Prostate gland (tissue), 2 donors: ENCODE results near the gene ZNF12.
"Not testable (repeated sequence)": the region's sequence is repeated elsewhere in the genome, so short reads cannot be mapped to it uniquely, and the experiment has no call there.

ENCODE experiments used
- CTCF ChIP-seq, 4 experiments: fragments of 200-600 bp in 2 of 4; fragments of 450-650 bp in 2 of 4; sonication (generic) in 2 of 4; IDR thresholded peaks; 1 replicate in 3 of 4; 2 replicates in 1 of 4; pipeline ENCODE4 v1.5.1; 2016 to 2019; ENCODE audit warnings: antibody characterized with exemption in 4 of 4, mild to moderate bottlenecking in 2 of 4, moderate library complexity in 2 of 4
- POLR2A ChIP-seq: fragments of 450-650 bp; IDR thresholded peaks from one replicate; pipeline ENCODE4 v1.6.1; 2016; ENCODE audit warnings: antibody characterized with exemption, mild to moderate bottlenecking
- POLR2AphosphoS5 ChIP-seq: sonication (generic); formaldehyde crosslinking; IDR thresholded peaks from one replicate; pipeline ENCODE4 v1.6.1; 2017; ENCODE audit warnings: antibody characterized with exemption

DNA sequence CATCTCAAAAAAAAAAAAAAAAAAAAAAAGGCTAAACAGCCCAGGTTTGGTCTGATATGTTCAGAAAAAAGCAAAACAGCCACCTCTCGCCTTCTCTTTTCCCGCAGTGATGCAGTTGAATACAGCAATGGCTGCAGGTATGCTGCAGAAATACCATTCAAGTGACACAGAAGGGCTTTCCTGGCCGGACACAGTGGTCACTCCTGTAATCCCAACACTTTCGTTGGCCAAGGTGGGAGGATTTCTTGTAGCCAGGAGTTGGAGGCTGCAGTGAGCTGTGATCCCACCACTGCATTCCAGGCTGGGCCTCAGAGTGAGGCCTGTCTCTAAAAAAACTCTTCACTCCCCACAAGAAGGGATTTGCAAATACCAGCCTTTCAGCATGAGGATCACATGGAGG lies 17.6 kb upstream of the ZNF12 start:
- TF ChIP-seq CTCF (IDR thresholded peaks at IDR 0.05); POLR2AphosphoS5; POLR2A: not testable (repeated sequence)
